ENCODE results near the gene ALDH1L1.

Gene ALDH1L1

DNA sequence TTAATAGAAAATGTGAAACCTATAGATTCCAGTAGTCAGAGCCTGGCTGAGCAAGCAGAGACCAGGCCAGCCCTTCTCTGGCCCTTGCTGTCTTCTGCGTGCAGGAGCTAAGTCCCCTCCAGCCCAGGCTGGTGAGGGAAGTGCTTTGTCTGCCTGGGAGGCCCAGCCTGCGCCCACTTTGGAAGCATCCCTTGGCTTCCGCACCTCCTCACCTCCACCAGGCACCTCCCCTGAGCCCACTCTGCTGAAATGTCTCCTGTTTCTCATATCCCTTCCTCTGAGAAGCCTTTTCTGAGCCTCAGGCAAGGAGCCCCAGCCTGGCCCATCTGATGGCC lies 45.3 kb downstream of the ALDH1L1 start:
- TF ChIP-seq, protein P1, sequence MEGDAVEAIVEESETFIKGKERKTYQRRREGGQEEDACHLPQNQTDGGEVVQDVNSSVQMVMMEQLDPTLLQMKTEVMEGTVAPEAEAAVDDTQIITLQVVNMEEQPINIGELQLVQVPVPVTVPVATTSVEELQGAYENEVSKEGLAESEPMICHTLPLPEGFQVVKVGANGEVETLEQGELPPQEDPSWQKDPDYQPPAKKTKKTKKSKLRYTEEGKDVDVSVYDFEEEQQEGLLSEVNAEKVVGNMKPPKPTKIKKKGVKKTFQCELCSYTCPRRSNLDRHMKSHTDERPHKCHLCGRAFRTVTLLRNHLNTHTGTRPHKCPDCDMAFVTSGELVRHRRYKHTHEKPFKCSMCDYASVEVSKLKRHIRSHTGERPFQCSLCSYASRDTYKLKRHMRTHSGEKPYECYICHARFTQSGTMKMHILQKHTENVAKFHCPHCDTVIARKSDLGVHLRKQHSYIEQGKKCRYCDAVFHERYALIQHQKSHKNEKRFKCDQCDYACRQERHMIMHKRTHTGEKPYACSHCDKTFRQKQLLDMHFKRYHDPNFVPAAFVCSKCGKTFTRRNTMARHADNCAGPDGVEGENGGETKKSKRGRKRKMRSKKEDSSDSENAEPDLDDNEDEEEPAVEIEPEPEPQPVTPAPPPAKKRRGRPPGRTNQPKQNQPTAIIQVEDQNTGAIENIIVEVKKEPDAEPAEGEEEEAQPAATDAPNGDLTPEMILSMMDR (IDR thresholded peaks at IDR 0.05), result no peak
- Histone ChIP-seq H3K4me1 (ENCODE audit: control insufficient read depth in 1 of 2, insufficient read depth in 1 of 2, low read depth in 1 of 2, low read length in 1 of 2) (no peaks in the 10 kb centered on the region), H3K36me3 (no peaks in the 10 kb centered on the region), H3K9me3 (no peaks in the 10 kb centered on the region), H3K27ac (no peak overlapping the region), H3K4me3 (ENCODE audit: low read depth in 1 of 2, low read length in 1 of 2) (no peak overlapping the region), H3K27me3 (peaks cover 15% of the 10 kb centered on the region)

DNA sequence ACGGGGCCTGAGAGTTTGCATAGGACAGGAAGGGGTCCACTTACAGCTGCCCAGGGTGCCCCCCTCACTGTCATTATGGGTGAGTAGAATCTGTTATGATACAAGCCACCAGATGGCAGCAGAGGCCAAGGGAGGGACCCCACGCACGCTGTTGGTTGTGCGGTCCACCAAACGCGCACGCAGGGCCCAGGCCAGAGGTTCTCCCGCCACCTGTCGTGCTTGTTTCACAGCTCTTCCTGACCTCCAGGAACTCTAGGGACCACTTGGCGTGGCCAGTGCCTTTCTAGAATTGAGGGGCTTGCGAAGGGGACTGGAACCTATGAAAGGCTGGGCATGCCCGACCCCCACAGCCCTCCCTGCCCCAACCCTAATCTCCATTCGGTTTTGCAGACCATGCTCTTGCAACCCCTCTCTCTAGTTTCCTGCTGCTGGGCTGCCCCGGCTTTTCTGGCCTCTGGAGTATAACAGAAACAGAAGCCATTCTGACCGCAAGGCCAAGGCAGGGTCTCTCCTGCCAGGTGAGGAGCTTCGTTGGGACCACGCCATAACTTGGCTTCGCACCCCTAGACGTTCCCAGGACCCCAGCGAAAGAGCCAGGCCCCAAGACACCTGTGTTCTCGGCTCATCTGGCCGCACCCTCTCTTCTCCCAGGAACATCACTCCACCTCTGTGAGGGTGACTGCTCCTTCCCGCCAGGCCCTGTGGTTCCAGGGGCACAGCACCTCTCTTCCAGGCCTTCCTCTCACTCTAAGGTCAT lies 46.0 kb downstream of the ALDH1L1 start:
- peaks cover 12% of the 10 kb centered on the region for H3K27me3 ChIP-seq
- no peaks in the 10 kb centered on the region for H3K36me3 ChIP-seq
- TF ChIP-seq, protein P1 (IDR thresholded peaks at IDR 0.05), result no peak
- H3K4me3 ChIP-seq (ENCODE audit: low read depth in 1 of 2, low read length in 1 of 2), result no peak overlapping the region
- no peaks in the 10 kb centered on the region for H3K9me3 ChIP-seq
- H3K27ac ChIP-seq, result no peak overlapping the region
- no peaks in the 10 kb centered on the region for H3K4me1 ChIP-seq (ENCODE audit: control insufficient read depth in 1 of 2, insufficient read depth in 1 of 2, low read depth in 1 of 2, low read length in 1 of 2)

DNA sequence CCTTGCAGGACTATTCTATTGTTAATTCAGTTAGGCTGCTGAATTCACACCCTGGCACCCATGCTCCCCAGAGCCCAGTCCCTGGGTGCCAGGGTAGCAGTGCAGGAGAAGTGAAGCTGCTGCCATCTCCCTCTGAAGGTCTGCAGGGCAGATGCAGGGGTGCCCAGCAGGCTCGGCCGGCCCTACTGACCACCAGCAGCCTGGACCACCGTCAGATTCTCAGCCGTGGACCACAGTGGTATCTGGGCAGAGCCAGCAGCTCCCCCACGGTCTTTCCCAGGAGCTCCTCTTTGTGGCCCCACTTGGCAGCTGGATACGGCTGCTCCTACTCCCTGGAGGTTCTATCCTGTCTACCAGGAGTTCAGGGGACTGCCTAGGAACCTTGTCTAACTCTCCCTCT lies 46.8 kb downstream of the ALDH1L1 start:
- no peaks in the 10 kb centered on the region for H3K4me1 ChIP-seq (ENCODE audit: control insufficient read depth in 1 of 2, insufficient read depth in 1 of 2, low read depth in 1 of 2, low read length in 1 of 2)
- no peaks in the 10 kb centered on the region for H3K36me3 ChIP-seq
- H3K27me3 ChIP-seq, result peaks cover 7% of the 10 kb centered on the region
- no peak overlapping the region for H3K4me3 ChIP-seq (ENCODE audit: low read depth in 1 of 2, low read length in 1 of 2)
- H3K27ac ChIP-seq, result no peak overlapping the region
- TF ChIP-seq, protein P1 (IDR thresholded peaks at IDR 0.05), result no peak
- no peaks in the 10 kb centered on the region for H3K9me3 ChIP-seq

DNA sequence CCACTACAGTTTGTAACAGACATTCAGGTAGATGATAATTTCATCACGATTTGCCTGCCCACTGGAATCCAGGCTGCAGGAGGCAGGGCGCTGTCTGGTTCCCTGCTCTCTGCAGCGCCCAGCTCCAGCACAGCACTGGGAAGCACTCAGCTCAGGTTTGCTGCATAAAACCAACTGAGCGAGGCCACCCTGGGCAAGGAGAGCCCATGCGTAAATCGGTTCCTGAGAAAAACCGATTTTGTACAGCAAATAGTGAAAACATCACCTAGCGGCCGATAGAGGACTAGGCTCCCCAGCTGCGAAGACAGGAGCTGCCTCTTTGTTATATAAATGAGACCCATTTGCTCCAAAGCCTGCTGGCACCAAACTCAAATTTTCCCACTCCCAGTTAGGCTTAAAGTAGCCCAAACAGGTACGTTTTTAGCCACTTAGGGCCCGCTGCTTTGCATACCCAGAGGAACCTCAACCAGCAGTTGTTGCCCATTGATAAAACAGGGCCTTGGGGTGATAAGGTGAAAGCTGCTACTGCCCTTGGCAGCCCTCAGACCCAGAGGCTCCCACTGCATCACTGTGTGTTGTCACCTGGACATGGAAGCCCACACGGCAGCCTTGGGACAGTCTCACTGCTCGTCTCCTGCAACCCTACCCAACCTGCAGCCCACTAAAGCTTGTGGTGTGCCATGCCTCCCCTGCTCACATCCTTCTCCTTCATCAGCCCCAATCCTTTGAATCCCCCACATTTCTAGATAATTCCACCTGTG lies 47.5 kb downstream of the ALDH1L1 start:
- Histone ChIP-seq H3K27ac (no peak overlapping the region), H3K4me1 (ENCODE audit: control insufficient read depth in 1 of 2, insufficient read depth in 1 of 2, low read depth in 1 of 2, low read length in 1 of 2) (no peaks in the 10 kb centered on the region), H3K9me3 (no peaks in the 10 kb centered on the region), H3K27me3 (peaks cover 6% of the 10 kb centered on the region), H3K4me3 (ENCODE audit: low read depth in 1 of 2, low read length in 1 of 2) (no peak overlapping the region), H3K36me3 (no peaks in the 10 kb centered on the region)
- TF ChIP-seq, protein P1 (IDR thresholded peaks at IDR 0.05), result no peak

DNA sequence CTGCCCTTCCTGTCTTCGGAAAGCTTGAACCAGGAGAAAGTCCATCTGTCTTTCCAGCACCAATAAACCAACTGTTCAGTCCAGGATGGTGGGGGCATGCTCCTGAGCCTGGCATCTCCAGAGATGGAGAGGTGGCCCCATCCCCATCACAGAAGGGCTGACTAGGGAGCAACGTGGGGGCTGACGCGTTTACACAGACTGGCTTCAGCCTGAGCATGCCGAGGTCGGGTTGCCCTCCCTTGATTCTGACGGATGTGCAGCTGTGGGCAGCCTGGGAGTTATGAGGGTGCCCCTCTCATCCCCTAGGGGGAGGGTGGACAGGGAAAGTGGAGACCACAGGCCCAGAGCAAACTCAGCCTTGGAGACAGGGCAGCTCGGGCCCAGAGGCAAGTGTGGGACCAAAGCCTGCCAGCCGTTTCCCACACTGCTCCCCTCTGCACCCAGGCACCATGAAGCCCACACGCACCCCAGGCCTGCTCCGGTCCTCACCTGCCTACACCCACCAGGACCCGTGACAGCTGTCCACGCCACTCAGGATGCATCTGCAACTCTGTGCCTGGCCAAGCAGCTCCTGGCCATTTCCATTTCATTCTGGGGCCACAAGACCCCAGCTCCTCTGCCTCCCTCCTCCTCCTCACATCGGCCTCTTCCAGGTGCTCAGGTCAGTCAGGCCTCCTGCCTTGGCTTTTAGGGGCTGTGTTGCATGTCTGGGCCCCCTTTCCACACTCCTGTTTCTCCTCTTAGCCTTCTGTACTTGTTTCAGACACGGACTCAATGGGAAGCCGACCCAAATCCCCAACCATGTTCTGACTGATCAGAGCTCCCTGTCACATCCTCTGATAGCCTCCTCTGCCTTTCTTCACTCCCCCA lies 48.3 kb downstream of the ALDH1L1 start:
- Histone ChIP-seq H3K27me3 (peaks cover 6% of the 10 kb centered on the region), H3K27ac (no peak overlapping the region), H3K4me1 (ENCODE audit: control insufficient read depth in 1 of 2, insufficient read depth in 1 of 2, low read depth in 1 of 2, low read length in 1 of 2) (no peaks in the 10 kb centered on the region), H3K4me3 (ENCODE audit: low read depth in 1 of 2, low read length in 1 of 2) (no peak overlapping the region), H3K36me3 (no peaks in the 10 kb centered on the region), H3K9me3 (no peaks in the 10 kb centered on the region)
- TF ChIP-seq, protein P1 (IDR thresholded peaks at IDR 0.05), result no peak

Measured in neutrophil (primary cell).